Activated naive CD4-positive, alpha-beta T cell treated with Interleukin-2 at 50 U/mL for 16 hours (primary cell): ENCODE results near the gene NGDN.
"Not testable (repeated sequence)": the region's sequence is repeated elsewhere in the genome, so short reads cannot be mapped to it uniquely, and the experiment has no call there.

Experiments used
- DNase-seq: peaks from one replicate; pipeline ENCODE4 v3.0.0-alpha.2; 2020

NGDN gene

DNA sequence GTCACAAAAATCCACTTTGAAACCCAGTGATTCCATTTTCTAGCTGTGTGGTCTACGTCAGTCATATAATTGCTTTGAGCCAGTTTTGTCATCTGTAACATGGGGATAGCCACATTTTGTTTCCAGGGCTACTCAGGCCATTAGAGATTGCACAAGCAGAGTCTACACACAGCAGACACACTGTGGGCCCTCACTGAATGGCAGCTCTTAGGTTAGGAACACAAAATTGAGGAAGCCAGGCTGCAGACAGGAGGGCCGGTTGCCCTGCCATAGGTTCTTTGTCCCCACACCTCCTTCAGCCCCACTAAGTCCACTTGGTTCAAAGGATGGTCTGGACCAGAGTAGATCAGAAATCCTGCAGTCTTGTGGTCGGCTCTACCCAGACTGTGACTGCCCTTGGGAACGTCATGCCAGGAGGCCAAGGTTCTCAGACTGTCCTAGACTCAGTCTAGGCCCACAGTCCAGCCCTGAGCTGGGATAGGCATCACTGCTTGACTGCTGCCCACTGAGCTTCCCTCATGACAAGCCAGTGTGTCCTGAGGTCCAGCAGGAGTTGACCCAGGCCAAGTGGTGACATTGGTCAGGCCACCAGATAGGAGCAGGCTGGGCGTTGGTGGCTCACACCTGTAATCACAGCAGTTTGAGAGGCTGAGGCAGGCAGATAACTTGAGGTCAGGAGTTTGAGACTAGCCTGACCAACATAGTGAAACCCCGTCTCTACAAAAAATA is 30.2 kb upstream of the NGDN start:
- DNase-seq = no peak

DNA sequence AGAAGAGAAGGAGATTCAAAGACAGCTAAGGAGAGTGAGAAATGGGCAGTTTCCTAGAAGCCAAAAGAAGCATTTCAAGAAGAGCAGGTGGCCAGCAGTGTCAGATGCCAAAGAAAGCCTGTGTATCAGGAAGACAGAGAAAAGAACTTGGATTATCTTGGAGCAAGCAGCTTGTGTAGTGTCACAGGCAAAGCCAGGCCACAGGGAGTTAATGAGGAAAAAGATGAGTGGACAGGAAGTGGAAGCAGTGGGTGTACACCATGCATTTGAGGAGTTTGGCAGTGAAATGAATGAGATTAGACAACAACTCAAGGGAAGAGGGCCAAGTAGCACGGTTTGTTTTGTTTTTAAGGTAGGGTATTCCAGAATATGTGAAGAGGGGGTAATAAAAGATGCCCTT is 28.4 kb upstream of the NGDN start:
- no peak for DNase-seq

DNA sequence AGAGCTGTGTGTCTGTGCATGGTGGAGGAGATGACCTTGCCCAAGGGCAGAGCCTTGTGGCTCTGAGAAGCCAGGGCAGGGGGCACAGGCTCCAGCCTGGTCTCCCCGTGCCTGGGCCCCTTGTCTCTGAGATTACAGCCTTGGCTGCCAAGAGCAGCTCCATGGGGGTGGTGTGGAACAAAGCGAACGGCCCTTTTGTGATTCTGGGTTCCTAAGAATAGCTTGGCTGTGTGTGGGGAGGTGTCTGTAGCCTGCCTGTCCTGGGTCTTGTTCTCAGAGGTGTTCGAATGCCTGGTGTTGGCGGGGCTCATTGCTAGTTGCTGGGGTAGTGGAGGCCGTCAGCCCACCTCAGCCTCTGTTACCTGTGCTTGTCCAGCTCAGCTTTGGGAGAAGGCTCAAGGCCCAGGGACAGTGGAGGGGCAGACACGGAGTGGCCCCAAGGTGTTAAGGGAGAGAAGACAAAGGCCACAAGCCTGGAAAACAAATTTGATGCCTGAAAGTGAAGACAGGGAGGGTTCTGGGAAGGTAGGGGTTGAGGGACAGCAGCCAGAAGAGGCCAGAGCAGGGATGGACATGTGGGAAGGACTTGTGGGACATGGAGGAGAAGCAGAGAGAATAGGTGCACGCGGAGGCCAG is 26.7 kb upstream of the NGDN start:
- no peak for DNase-seq

DNA sequence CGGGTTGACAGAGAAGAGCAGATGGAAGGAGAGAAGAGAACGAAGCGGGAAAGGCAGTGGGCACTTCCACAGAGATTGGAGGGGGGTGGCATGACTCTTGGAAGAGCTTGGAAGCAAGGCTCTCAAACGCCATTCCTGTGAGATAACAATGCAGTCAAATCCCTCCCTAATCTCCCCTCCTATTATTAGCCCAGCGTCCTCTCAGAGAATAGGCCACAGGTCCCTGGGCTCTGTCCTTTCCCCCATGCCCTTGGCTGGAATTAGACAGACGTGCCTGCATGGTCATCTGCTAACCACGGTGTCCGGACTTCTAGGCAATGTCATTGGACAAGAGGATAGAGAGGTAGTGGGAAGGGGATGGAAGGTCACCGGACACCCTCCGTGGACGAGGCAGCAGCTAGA is 26.1 kb upstream of the NGDN start:
- no peak for DNase-seq

DNA sequence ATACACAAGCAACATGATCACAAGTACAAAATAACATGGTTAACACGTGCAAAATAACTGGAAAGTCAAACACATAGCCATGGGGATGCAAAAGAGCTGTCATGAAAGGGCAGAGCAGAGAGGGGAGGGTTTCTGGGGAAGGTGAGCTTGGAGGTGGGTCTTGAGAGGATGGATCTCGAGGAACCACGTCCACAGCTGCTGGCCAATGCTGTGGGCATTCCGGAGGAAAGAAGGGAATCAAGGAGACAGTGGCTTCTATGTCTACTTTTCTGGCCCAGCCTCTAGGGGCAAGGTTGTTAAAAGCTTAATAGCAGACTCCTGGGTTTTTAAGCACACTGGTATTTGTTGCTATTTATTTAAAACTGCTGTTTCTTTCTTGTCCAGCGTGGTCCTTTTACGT is 25.6 kb upstream of the NGDN start:
- no peak for DNase-seq

DNA sequence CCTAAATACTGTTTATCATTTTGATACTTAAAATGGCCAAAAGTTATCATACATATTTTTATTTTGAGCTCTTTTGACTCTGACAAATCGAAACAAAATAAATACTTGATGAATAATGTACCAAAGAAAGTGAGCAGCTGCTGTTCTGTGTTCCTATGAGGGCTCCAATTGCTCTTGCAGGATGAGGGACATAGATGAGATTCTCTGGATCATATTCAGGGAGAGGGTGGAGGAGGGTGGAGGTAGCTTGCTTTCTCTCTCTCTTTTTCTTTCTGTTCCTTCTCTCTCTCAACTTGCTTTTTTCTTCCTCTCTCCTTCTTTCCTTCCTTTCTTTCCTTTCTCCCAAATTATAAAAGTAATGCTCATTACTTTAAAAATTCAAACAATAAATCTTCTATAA is 25.2 kb upstream of the NGDN start:
- DNase-seq = no peak

DNA sequence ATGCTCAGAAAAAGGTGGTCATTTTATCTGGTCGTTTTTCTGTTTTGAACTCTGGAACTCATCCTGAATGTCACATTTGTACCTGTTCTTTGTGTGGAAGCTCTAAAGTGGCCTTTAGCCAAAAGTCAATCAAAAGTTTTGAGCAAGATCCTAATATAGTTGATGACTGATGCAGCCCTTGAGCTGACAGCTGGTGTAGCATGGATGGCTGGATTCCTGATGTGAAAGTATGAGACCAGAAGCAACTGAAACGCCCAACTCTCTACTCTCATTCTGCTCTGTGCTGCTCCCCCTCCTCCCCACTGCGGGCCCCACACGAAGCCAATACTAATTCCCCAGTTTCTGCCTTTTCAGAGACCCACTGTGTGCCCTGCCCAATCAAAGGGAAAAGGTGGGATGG is 23.7 kb upstream of the NGDN start:
- DNase-seq = no peak

DNA sequence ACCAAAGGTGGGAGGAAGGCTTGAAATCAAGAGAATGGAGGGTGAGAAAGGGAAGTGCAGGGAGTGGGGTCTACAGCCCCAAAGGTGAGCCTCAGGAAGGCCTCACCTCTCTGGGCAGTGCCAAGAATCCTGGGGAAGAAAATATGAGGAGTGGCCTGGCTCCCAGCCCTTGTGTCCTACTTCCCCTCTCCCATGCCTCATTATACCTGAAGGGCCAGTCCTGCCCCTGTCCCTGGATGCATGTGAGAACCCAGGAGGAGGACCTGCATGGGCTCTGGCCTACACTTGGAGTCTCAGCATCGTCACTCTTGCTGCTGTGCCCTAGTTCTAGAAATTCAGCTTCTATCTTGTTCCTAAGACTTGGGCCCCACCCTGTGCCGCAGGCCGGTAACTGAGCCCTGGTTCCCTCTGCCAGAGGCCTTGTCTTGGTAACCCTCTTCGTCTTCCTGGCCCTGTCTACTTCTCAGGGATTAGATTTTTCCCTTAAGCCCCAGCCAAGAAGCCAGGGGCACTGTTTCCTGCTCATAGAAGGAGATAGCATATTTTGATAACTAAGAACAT is 23.1 kb upstream of the NGDN start:
- no peak for DNase-seq

DNA sequence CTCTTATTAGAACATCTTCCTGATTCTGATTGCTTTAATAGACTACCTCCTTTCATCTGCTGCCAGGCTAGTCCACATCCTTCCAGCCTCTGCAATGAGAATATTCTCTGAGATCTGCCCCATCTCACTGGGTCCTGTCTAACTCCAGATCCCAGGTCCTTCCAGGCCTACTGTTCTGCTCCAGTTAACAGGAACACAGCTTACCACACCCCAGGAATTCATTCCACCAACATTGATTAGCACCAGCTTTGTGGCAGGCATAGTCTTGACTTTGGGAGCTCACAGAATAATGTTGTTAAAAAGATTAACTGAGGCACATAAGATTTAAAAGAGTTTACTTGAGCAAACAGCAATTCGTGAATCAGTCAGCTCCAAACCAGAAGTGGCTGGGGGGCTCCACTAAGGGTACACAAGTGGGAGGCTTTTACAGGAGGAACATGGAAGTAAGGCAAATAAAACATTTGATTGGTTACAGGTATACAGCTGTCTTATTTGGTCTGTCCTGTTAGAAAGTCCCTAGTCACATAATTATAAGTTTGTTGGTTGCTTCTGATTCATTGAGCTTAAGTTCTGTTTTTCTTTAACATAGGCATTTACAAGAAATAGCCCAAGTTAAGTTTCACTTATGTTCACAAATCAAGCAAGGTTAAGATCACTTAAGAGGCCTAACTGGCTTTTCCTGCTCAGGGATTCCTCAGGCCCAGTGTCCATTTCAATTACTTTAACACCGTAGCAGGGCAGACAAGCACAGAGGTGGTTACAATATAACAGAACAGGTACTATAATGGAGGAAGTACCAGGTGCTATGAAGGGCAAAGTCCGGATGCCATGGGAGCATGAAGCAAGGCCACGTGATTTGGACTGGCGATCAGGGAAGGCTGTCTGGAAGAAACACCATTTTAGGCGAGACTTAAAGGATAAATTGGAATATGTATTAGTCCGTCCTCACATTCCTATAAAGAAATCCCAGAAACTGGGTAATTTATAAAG is 21.8 kb upstream of the NGDN start:
- no peak for DNase-seq

DNA sequence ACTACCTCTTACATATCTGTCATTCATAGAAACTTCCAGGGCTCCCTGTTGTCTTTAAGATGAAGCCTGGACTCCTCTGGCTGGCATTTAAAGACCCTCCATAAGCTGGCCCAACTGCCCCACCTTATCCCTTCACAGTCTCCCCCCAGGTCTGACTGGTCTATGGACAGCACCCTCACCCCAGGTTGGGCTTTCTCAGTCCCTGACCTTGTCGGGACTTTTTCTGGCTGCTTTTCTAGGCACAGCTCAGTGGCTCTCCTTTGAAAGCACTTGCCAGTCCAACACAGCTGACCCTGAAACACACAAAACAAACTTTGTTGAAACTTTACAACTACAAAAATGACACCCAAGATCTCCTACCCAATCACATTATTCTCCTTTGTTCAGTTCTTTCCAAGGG is 20.2 kb upstream of the NGDN start:
- DNase-seq = no peak

DNA sequence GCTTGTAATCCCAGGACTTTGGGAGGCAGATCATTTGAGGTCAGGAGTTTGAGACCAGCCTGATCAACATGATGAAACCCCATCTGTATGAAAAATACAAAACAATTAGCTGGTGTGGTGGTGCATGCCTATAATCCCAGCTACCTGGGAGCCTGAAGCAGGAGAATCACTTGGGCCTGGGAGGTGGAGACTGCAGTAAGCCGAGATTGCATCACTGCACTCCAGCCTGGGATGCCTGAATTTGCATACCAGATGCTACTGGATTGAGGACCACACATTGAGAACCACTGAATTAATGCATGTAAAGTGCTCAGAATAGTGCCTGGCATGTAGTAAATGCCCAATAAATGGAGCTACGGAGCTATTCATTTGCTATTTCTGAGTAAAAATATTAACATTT is 19.1 kb upstream of the NGDN start:
- no peak for DNase-seq

DNA sequence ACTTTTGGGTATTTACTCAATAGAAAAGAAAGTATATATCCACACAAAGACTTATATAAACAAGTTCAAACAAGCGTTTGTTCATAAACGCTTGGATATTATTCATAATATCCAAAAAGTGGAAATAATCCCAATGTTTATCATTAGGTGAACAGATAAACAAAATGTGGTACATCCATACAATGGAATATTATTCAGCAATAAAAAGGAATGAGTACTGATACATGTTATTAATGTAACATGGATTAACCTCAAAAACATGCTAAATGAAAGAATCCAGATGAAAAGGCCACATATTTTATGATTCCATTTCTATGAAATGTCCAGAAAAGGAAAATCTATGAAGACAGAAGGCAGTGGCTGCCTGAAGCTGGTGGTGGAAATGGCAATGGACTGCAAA is 17.3 kb upstream of the NGDN start:
- no peak for DNase-seq

DNA sequence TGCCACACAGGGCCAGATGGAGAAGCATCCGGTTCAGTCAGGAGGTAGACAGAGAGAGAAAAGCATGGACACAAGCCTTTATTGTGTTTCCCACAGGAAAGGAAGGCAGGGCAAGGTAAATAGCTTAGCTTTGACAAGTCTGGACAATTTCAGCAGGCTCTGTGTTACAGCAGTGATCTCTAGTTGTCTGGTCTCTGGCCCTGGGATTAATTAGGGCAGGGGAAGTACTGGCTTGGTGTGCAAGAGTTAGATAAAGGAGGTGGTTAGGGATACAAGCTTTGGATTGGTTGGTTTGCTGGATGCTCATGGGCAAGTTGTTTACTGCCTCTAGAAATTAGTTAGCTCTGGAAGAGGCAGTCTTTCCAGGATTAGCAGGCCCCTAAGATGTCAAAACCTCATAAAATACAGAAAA is 15.1 kb upstream of the NGDN start:
- no peak for DNase-seq

DNA sequence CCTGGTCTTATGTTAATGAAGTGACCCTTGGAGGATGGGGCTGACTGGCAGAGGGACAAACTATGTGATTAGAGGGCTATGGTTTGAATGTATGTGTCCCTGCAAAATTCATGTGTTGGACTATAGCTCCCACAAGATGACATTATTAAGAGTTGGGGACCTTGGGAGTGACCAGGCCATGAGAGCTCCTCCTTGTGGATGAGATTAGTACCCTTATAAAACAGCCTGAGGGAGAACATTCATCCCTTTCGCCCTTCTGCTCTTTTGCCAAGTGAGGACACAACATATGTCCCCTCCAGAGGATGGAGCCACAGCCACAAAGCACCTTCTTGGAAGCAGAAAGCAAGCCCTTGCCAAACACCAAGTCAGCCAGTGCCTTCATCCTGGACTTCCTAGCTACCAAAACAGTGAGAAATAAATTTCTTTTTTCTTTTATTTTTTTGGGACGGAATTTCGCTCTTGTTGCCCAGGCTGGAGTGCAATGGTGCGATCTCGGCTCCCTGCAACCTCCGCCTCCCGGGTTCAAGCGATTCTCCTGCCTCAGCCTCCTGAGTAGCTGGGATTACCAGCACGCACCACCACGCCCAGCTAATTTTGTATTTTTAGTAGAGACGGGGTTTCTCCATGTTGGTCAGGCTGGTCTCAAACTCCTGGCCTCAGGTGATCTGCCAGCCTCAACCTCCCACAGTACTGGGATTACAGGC is 12.5 kb upstream of the NGDN start:
- DNase-seq = not testable (repeated sequence)

DNA sequence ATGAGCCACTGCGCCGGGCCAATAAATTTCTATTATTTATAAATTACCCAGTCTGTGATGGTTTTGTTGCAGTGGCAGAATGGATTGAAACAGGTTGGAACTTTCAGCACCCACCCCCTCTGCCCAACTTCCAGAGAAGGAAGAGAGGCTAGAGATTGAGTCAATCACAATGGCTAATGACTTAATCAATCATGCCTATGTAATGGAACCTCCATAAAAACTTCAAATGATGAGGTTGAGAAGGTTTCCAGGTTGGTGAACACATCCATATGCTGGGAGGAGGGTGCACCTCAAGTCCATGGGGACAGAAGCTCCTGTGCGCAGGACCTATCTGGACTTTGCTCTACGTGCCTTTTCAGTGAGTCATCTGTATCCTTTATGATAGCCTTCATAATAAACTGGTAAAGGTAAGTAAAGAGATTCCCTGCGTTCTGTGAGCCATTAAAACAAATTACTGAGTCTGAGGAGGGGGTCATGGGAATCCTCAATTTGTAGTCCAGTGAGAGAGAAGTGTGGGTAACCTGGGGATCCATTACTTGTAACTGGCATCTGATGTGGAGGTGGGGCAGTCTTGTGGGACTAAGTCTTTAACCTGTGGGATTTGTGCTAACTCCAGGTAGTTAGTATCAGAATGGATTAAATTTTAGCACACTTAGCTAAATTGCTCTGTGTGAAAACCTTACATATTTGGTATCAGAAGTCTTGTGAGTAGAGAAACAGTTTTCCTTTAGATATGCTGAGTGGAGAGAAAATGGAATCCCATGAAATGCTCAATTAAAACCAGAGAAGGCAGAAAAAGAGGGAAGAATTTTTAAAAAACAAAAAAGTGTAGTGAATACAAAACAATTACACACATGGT is 11.7 kb upstream of the NGDN start:
- no peak for DNase-seq

DNA sequence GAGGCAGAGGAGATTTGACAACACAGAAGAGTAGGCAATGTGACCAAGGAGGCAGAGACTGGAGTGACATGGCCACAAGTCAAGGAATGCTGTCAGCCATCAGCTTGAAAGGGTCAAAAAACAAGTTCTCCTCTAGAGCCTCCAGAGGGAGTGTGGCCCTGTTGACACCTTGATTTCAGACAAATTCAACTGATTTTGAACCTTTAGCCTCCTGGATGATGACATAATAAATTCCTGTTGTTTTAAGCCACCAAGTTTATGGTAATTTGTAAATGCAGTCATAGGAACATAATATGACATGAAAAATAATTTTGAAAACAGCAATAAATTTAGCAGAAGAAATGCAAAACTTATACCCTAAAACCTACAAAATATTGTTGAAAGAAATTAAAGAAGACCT is 8.5 kb upstream of the NGDN start:
- no peak for DNase-seq

DNA sequence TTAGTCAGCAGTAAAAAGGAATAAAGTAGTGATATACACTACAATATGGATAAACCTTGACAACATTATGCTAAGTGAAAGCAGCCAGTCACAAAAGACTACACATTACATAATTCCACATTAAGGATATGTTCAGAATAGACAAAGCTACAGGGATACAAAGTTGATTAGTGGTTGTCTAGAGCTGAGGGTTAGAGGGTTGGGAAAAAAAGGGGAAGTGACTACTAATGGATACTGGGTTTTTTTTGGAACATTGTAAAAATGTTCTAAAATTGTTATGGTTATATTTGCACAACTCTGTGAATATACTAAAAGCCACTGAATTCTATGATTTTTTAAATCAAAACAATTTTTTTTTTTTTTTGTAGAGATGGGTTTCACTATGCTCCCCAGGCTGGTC is 4.8 kb upstream of the NGDN start:
- no peak for DNase-seq

DNA sequence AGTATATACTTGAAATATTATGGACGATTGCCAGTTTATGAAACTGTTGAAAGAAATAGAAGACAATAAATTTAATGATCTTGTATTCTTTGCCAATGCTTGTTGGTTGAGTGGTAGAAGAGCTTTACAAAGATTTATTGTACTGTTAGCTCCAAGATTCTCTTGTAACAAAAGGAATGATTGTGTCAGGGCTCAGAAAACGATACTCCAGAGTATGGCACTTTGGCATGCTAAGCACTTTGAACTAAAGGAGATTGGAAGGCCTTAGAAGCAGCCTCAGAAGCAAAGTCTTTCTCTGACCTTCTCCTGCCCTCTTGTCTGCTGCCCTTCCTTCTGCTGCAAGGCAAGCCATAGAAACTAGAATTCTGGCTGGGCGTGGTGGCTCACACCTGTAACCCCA is 4.2 kb upstream of the NGDN start:
- no peak for DNase-seq

DNA sequence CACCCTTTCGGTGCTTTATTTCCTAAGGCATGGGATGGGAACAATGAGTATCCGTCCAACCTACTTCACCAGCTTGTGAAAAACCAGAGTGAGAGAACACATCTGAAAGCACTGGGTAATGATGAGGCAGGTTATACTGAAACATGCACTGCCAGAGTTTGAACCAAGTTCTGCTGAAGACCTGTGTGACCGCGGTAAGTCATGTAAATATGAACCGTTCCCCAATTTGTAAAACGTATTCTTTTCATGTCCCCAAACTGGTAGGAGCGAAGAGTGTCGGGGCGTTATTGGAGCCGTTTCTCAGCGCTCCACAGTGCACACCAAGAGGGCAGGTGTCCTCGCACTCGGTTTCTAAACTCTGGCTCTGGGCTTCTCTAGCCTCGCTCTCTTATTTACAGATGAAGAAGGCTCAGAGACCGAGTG is 788 bp upstream of the NGDN start:
- DNase-seq = no peak

DNA sequence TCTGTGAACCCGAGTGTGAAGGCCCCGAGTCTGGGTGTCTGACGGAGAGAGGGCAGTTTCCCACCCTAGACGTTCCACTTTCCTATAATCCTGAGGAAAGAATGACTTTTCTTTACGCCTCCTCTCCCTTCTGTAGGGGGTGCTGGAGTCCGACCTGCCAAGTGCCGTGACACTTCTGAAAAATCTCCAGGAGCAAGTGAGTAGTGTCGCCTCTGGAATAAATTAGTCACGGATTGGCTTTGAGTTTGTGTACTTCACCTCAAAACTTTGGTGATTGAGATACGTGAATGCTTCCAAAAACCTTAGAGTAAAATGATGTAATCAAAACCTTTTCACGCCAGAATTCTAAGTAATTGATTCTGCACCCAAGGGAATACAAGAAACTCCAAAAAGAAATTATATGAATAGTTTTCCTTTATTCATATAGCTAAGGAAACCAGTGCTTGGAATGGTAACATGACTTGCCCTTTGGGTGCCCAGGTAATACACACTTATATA is 452 bp downstream of the NGDN start:
- DNase-seq = no peak

DNA sequence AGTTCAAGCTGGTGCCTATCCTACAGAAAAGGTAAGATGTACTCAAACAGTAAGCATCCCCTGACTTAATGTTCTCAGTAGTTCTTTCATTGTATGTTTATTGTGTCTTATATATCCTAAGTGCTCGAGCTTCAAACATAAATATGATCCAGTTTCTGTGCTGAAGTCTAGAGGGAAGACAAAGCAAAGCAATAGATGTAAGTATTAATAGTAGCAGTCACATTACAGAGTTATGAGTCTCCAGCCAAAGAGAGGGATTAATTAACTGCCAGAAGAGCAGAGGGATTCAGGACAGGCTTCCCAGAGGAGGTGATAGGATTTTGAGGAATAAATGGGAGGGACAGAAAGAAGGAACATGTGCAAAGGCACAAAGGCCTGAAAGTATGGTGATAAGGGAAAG is 1.4 kb downstream of the NGDN start:
- no peak for DNase-seq
